SIG-M5 (cell line): ENCODE results near the gene SLC38A1.
"Not testable (repeated sequence)": the region's sequence is repeated elsewhere in the genome, so short reads cannot be mapped to it uniquely, and the experiment has no call there.

ENCODE experiments used
- DNase-seq: peaks from one replicate; lab custom pipeline; 2025; lab: John Stamatoyannopoulos, UW

Gene SLC38A1

DNA sequence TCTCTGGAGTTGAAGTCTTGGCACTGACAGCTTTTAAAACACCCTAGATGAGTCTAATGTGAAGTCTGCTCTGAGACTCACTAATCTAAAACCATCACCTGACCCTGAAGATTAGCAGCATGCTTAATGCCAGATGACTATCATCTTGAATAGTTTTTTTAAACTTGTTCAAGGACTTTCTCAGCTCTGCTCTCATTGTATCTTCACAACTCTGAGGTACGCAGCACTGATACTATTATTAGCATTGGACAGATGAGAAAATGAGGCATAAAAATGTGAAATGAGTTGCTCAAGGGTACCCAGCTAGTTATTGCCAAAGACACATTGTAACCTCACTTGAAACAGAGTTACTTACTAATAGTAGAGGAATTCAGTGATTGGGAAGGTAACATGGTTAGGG, 4.8 kb downstream of the SLC38A1 start:
- DNase-seq: no peak

DNA sequence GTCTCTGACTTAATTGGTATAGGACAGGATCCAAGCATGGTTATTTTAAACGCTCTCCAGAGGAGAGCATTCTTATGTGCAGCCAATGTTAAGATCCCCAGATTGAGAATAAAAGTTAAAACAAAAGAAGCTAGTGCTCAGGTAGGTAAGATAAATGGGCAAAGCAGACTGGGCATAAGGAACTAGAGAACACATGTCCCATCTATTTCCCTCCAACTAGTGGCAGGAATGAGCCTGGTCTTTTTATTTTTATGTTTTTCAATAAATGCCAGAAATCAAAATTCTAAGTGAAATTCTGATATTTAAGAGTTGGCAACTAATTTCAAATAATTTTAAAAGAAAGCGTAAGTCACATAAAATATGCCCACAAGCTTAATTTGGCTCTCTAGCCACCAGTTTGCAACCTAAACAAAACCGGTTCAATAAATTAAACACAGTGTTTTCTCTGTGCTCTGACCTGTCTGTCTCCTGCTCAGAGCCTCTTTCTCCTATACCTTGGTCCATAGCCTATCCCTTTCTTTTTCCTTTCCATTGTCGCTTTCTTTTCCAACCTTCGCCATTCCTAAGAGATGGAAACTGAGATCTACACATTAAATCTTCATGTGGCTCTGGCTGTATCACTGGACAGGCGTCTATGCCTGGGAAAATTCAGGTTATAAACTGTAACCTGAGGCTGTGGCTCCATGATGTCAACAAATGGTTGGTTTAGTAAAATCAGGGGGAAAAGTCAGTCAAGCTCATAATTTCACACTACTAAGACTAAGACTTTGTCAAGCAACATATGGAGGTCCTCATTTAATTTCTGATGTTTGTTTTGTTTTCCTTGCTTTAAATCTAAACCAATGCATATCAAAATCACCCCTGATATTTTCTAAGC, 5.5 kb downstream of the SLC38A1 start:
- no peak for DNase-seq

DNA sequence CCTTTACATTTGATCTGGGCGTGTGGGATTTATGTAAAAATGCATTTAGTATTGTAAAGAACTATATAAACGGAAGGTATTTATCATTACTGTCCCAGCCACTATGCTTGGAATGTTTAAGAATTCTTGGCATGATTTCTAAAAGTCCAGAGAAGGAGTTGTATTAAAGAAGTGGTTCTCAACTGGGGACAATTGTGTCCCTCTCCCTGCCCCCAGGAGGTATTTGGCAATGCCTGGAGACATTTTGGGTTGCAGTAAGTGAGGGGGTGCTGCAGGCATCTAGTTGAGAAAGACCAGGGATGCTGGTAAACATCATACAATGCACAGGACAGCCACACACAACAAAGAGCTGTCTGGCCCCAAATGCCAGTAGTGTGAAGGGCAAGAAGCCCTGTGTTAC, 7.2 kb downstream of the SLC38A1 start:
- no peak for DNase-seq

DNA sequence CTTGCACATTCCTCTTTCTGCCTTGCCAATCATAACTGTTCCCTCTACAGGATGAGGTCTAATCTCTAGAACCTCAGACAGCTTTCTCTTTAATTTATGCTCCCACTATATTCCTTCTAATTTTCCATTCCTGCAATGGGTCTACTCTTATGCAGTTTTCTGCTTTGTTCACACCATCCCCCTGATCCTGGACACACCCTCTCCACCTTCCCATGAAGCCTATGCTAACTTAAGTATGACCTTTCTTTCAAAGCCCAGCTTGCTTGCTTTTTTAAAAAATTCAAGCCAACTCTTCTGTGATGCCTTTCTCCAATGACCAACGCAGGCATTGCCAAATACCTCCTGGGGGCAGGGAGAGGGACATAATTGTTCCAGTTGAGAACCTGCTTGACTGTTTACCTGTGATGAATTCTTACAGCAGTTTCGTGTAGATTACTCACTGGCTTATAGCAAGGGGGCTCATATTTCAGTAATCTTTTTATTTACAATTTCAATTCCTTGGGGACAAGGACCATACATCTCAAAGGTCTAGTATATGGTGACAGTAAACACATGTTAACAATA, 7.8 kb downstream of the SLC38A1 start:
- DNase-seq: no peak

DNA sequence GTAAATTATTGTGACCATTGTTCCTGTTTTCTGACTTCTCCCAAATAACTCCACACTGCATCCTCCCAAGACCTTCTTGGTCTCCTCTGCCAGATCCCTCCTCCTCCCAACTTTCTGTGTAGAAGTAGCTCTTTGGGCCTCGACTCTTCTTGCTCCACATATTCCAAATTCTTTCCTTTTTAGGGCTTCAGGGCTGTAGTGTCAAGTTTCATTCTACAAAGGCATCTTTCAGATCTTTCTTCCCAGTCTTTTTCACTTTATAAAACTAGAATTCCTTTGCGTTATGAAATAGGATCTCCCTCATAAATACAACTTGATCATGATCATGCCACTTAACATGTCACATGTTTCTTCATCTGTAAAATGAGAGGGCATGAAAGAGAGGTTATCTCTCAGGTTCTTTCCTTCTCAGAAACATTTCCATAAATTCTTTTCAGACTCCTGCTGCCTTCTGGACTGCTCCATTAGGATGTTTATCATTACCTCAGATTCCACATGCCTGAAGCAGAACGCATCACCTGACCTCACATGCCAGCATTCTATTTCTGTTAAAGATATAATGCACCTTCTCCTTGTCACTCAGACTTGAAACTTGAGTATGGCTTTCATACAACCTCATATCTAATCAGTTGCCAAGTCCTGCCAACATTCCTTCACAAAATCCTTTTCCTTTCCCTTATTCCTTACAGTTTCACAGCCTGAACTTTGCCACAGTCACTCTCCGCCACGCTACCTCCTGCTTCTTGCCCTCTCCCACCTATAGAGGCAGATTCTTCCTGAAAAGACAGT, 8.5 kb downstream of the SLC38A1 start:
- DNase-seq: no peak

DNA sequence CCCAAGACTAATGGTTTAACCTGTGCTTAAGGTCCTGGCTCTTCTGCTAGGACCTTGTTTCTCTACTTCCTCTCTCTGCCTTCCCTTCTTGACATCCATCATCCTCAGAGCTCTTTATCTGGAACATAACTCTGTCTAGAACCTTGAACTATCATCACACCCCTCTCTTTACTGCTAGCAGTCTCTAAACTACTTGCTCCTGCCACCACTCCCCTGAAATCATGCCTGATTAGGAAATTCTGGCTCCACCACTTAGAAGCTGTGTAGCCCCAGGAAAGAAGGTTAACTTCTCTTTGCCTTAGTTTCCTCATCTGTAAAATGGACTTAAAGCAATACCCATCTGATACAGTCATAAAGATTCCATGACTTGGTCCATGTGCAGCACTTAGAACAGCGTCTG, 9.1 kb downstream of the SLC38A1 start:
- DNase-seq: no peak

DNA sequence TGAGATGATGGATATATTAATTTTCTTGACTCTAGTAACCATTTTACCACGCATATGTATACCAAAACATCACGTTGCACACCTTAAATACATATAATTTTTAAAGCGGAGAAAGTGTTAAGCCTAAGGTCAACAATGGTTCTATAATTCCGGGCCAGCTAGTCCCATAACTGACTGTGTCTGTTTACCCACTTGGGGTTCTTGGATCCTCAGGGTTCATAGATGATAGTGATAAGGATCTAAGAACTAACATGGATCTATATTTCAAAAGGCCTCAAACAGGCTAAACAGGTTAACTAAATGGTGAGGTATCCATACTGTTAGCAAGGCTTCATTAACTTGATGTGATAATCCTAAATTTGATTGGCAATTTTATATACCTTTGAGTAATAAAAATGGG, 9.8 kb downstream of the SLC38A1 start:
- DNase-seq: no peak

DNA sequence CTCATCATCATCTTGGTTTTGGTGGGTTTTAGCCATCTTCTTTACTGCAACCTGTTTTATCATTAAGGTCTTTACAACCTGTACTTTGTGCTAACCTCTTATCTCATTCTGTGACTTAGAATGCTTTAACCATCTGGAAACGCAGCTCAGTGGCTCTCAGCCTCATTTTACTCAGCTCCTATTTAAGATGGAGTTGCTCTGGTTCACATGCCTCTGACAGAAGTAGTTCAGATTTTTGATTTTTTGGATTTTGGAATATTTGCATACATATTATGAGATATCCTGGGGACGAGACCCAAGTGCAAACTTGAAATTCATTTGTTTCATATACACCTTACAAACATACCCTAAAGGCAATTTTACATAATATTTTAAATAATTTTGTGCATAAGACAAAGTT, 10.7 kb downstream of the SLC38A1 start:
- DNase-seq: no peak

DNA sequence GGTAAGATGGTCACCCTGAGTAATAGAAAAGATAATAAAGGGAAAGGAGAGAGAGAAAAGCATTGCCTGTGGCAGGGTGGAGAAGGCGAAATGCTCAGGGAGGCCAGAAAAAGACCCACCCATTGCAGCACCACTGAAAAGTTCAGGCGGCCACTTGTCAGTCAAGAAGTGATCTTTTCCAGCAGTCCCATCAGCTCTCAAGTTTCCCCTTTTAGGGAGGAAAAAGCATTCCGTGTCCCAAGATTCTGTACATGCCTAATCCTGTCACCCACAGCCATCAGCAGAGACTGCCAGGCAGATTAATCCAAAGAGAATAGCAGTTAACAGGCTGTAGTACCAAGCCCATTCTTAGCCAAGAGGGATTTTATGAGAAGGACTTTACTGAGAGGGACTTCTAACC, 11.9 kb downstream of the SLC38A1 start:
- no peak for DNase-seq

DNA sequence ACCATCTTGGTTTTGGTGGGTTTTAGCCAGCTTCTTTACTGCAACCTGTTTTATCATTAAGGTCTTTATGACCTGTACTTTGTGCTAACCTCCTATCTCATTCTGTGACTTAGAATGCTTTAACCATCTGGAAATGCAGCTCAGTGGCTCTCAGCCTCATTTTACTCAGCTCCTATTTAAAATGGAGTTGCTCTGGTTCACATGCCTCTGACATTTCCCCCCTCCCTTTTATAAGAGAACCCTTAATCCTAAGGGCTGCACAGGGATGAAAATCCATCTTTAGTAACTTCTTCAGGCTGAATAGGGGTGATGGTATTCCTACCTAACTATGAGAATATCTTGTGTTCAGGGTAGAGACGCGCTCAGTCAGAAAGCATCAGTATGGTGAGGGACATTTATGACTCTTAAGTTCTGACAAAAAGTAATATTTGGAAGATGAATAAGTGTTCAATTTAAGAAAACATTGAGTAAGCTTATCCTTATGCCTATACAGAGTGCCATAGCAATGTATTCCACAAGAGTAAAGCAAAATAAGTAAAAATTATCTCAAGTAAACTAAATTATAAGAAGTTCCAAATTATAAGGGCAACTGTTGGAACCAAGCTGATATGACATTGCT, 15.2 kb downstream of the SLC38A1 start:
- DNase-seq: no peak

DNA sequence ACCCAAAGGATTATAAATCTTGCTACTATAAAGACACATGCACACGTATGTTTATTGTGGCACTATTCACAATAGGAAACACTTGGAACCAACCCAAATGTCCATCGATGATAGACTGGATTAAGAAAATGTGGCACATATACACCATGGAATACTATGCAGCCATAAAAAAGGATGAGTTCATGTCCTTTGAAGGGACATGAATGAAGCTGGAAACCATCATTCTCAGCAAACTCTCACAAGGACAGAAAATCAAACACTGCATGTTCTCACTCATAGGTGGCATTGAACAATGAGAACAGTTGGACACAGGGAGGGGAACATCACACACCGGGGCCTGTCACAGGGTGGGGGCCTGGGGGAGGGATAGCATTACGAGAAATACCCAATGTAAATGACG, 16.8 kb downstream of the SLC38A1 start:
- not testable (repeated sequence) for DNase-seq

DNA sequence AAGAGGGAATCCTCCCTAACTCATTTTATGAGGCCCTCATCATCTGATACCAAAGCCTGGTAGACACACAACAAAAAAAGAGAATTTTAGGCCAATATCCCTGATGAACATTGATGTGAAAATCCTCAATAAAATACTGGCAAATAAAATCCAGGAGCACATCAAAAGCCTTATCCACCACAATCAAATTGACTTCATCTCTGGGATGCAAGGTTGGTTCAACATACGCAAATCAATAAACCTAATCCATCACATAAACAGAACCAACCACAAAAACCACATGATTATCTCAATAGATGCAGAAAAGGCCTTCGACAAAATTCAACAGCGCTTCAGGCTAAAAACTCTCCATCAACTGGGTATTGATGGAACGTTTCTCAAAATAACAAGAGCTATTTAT, 18.9 kb downstream of the SLC38A1 start:
- not testable (repeated sequence) for DNase-seq

DNA sequence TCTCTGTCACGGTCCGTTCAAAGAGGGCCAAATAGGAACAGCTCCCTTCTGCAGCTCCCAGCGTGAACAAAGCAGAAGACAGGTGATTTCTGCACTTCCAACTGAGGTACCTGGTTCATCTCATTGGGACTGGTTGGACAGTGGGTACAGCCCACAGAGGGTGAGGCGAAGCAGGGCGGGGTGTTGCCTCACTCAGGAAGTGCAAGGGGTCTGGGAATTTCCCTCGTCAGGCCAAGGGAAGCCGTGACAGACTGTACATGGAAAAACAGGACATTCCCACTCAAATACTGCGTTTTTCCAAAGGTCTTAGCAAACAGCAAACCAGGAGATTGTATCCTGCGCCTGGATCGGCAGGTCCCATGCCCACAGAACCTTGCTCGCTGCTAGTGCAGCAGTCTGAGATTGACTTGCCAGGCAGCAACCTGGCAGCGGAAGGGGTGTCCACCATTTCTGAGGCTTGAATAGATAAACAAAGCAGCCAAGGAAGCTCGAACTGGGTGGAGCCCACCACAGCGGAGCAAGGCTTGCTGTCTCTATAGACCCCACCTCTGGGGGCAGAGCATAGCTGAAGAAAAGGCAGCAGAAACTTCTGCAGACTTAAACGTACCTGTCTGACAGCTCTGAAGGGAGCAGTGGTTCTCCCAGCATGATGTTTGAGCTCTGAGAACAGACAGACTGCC, 22.7 kb downstream of the SLC38A1 start:
- no peak for DNase-seq

DNA sequence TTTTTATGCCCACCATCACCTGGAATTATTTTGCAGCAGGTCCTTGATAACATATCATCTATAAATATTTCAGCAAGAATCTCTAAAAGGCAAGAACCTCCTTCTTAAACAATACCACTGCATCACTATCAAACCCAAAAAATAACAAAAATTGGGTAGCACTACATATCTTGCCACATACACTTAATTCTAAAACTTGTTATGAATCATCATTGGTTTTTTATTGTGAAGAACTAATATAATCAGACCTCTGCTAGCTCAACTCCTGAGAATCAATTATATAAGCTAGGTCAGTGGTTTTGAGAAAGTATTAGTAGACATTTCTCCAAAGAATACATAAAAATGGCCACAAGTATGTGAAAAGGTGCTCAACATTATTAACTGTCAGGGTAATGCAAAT, 23.8 kb downstream of the SLC38A1 start:
- DNase-seq: no peak

DNA sequence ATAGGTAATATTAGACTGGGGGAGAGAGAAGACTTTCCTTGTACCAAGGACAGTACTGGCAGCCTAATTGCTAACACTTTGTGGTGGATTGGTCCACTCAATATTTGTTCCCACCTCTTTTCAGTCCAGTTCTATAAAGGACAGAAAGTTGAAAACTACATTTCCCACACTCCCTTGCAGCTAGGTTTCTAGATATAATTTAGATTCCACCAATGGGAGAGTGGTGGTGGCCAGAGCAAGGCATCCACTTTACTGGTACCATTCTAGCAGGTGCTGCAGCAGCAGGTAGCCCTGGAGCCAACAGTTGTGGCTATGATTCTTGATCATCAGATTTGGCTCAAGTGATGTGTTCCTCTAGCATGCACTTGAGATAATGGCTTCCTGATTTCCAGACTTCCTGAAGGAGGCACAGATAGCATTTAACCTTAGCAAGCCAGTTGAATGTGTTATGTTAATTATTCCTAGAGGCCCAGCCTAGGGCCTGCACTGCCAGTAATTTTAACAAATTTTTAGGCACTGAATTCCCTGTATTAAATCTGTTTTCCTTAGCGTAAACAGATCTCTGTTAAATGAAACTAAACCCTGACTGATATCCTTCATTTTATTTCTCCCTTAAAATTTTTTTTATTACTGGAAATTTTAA, 24.4 kb downstream of the SLC38A1 start:
- no peak for DNase-seq

DNA sequence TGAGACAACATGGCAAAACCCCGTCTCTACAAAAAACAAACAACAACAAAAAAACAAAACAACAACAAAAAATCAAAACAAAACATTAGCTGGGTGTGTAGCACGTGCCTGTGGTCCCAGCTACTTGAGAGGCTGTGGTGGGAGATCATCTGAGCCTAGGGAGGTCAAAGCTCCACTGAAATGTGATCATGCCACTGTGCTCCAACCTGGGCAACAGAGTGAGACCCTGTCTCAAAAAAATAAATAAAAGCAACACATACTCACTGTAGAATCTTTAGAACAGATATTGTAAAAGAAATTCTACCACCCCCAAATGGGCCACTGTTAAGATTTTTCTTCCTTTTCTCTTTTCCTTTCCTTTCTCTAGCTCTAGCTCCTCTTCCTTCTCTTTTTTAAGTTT, 26.3 kb downstream of the SLC38A1 start:
- DNase-seq: no peak

DNA sequence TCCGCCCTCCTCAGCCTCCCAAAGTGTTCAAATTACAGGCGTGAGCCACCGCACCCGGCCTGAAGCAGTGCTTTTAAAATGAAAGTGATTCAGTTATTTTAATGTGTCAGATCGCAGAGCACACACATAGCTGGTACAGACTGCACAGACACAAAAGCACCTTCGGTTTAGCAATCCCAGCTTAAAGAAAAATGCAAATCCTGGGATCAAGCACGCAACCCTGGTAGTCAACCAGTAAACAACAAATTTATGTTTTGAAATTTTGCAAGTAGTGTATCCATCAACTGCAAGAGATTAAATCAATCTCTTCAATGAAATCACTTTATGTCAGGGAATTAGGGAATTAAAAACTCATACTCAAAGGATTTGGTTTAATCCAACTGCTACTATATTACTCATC, 28.4 kb downstream of the SLC38A1 start:
- no peak for DNase-seq

DNA sequence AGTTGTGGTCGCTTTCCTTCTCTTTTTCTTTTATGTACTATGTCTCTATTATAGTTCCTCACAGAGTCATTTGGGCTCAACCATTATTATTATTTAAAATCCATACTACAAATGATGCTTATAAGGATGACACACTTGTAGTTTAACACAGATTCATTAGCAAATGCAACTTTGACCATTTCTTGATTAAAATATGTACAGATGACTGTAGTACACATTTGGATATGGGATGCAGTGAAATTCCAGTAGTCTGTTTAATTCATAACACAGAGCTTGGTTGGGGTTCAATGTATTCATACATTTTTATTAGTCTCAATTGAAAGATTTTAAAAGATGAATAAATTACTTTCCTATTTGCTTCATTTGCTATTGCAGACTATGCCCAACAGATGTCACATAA, 30.0 kb downstream of the SLC38A1 start:
- DNase-seq: no peak

DNA sequence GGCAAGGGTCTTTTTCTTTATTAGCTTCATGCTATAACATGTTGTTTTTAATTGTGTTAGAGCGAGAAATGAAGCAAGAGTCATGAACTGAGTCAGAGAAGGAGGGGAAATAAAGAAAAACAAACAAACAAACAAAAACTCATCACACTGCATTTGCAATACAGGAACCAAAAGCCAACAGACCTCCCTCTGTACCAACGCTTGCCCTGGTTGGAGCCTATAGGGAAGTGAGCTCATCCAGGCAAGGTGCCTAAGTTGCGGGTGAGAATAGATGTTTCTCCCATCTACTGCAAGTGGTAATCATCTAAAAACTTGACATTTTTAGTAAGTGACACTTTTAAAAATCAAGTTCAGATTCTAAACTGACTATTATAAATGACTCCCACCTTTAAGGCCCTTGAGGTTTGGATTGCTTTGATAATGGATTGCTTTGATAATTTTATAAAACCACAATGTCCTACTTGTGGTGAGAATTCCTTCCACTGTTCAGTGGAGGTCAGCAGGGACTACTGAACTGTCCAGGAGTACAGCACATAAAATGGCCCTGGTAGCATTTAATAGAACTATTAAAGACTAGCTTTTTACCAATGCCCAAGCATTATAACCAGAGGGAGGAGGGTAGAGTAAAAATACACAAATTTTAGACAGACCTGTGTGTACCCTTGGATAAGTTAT, 31.3 kb downstream of the SLC38A1 start:
- no peak for DNase-seq

DNA sequence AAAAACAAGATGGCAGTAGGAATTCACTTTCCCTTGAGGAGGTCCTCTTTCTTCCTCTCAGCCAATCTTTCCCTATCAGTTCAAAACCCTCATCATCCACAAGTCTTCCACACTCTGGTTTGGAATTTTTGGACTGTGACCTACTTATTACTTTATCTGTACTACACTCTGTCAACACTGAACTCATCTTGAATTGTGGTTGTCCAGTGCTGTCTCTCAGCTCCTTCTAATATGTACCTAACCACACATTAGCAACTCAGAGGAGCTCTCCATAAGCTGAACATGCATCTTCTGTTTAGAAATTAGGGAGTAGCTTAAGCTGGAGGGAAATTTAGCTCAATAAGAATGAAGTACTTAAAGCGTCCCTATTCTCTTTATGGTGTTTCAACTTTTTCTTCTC, 34.8 kb downstream of the SLC38A1 start:
- no peak for DNase-seq

DNA sequence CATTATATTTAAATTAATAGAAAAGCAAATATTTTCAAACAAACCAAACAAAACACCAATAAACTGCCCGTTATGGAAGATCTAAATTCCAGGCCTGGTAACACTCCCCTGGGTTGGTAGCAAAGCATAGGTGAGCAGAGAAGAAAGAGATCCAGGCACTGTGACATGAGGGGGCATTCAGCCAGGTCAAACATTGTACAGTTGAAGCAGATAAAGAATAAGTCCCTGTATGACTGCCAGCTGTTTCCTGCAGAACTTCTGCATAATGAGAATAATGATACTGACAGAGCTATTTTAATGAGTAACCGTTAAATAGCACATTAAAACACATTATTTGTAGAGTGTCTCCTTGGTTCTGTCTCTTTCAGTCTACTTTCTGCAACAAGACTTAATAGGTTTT, 35.4 kb downstream of the SLC38A1 start:
- DNase-seq: no peak
